AG08396 (cell line): ENCODE measurements around the gene SRCIN1.
"Not testable (repeated sequence)": the region's sequence is repeated elsewhere in the genome, so short reads cannot be mapped to it uniquely, and the experiment has no call there.

ENCODE experiments used
- DNase-seq: peaks from one replicate; pipeline ENCODE4 v3.0.0; 2012; ENCODE audit warnings: low spot score, mixed read lengths

SRCIN1 gene, protein sequence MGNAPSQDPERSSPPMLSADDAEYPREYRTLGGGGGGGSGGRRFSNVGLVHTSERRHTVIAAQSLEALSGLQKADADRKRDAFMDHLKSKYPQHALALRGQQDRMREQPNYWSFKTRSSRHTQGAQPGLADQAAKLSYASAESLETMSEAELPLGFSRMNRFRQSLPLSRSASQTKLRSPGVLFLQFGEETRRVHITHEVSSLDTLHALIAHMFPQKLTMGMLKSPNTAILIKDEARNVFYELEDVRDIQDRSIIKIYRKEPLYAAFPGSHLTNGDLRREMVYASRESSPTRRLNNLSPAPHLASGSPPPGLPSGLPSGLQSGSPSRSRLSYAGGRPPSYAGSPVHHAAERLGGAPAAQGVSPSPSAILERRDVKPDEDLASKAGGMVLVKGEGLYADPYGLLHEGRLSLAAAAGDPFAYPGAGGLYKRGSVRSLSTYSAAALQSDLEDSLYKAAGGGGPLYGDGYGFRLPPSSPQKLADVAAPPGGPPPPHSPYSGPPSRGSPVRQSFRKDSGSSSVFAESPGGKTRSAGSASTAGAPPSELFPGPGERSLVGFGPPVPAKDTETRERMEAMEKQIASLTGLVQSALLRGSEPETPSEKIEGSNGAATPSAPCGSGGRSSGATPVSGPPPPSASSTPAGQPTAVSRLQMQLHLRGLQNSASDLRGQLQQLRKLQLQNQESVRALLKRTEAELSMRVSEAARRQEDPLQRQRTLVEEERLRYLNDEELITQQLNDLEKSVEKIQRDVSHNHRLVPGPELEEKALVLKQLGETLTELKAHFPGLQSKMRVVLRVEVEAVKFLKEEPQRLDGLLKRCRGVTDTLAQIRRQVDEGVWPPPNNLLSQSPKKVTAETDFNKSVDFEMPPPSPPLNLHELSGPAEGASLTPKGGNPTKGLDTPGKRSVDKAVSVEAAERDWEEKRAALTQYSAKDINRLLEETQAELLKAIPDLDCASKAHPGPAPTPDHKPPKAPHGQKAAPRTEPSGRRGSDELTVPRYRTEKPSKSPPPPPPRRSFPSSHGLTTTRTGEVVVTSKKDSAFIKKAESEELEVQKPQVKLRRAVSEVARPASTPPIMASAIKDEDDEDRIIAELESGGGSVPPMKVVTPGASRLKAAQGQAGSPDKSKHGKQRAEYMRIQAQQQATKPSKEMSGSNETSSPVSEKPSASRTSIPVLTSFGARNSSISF

GRCh38 chr17:38605841-38606645, at the start of gene SRCIN1:
Gene SRCIN1, minus strand, starts transcription at chr17:38605952. Its CDS starts 247 bp downstream, at chr17:38605705.
- peak; percentile 64 for DNase-seq

DNA sequence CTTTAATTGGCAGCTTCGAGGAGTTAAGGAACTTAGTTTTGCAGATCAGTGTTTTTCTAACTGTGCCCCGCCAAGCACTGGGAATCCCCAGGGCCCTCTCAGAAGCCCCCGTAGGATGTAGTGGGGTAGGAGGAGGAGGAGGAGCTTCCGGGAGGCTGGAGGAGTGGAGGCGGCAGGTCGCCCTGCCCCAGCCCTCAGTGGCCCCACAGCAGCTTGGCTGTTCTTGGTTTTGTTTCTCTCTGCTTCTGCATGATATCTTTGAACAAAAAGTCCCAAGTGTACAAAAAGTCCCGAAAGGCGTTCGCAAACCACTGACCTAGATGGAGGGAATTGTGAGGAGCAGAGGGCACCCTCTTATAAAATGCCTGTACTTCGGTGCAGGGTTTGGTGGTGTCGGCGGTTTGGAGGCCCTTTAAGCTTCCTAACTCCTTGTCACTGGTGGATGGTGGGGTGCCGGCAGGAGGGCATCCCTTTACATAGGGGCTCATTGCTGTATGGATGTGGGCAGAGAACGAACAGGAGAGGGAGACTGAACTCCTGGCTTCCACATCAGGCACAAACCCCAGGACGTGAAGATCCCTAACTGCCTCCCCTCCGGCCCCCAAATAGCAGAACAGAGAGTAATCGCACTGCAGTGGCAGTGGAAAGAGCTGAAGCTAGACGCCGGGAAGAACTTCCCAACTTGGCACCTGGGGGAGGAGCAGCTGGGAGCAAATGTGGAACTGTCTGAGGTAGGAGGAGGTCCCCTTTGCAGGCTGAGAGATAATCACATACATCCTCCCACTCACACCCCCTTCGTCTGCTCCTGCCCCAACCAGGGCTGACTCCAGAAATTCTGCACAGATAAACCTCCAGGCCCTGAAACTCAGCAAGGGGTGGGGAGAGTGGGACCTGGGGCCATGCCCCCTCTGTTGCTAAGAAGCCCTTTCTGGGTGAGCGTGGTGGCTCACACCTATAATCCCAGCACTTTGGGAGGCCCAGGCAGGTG, 49.0 kb upstream of the SRCIN1 start:
- no peak for DNase-seq

DNA sequence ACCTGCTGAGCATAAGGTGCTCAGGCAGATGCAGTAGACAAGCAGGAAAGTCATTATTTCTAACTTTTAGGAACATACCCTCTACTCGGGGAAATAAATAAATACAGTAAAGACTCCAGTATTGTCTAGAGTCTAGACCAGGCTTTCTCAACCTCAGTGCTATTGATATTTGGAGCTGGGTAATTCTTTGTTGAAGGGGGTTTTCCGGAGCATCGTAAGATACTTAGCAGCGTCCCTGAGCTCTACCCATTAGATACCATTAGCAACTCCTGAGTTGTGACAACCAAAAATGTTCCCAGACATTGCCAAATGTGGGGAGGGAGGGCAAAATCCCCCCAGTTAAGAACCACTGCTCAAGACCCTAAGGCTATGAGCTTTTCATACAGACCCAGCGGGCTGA, 47.9 kb upstream of the SRCIN1 start:
- no peak for DNase-seq

DNA sequence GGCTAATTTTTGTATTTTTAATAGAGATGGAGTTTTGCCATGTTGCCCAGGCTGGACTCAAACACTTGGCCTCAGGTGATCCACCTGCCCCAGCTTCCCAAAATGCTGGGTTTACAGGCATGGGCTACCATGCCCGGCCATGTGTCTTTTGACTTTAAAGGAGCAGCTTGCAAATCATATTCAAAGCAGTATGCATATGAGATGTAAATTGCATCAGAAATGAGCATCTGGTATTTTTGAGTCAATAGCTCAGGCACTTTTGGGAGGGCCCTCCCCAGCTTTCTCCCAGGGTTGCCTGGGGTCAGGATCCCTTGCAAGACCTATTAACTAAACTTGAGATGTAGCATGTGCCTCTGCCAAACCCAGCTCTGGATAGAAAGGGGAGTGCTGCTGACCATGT, 47.5 kb upstream of the SRCIN1 start:
- no peak for DNase-seq

- DNase-seq, result not testable (repeated sequence)
These were observed 45.0 kb upstream of the SRCIN1 start for GRCh38 chr17:38650653-38651173.

DNA sequence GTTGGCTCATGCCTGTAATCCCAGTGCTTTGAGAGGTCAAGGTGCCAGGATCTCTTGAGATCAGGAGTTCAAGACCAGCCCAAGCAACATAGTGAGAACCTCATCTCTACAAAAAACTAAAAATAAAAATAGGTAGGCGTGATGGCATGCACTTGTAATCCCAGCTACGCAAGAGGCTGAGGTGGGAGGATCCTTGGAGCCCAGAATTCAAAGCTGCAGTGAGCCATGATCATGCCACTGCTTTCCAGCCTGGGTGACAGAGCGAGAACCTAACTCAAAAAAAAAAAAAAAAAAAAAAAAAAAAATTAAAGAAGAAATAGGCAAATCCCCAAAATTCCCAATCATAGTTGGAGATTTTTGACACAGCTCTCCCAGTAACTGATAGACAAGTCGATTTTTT, 32.2 kb upstream of the SRCIN1 start:
- no peak for DNase-seq

- no peak for DNase-seq
These were observed 30.3 kb upstream of the SRCIN1 start for GRCh38 chr17:38636054-38636453.

DNA sequence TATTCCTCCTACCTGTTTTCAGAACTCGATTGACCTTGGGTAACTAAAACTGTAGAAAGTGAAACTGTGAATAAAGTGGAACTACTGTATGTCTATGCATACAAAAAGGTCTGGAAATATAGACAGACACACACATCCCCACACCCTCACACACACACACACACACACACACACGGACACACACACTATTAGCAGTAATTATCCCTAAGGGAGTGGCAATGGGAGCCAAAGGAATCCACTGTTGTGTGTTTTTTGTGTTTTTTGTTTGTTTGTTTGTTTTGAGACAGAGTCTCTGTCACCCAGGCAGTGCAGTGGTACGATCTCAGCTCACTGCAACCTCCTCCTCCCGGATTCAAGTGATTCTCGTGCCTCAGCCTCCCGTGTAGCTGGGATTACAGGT, 26.6 kb upstream of the SRCIN1 start:
- no peak for DNase-seq

- no peak for DNase-seq
These were observed 22.7 kb upstream of the SRCIN1 start for GRCh38 chr17:38628441-38628840.

DNA sequence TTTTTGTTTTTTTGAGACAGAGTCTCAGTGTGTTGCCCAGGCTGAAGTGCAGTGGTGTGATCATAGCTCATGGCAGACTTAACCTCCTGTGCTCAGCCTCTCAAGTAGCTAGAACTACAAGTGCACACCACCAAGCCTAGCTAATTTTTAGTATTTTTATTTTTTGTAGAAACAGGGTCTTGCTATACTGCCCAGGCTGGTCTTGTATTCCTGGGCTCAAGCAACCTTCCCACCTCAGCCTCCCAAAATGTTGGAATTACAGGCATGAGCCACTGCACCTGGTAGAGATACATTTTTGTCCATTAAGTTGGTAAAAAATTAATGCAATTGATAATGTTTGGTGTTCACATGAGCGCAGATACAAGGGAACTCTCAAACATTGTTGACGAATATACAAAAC, 22.2 kb upstream of the SRCIN1 start:
- no peak for DNase-seq

DNA sequence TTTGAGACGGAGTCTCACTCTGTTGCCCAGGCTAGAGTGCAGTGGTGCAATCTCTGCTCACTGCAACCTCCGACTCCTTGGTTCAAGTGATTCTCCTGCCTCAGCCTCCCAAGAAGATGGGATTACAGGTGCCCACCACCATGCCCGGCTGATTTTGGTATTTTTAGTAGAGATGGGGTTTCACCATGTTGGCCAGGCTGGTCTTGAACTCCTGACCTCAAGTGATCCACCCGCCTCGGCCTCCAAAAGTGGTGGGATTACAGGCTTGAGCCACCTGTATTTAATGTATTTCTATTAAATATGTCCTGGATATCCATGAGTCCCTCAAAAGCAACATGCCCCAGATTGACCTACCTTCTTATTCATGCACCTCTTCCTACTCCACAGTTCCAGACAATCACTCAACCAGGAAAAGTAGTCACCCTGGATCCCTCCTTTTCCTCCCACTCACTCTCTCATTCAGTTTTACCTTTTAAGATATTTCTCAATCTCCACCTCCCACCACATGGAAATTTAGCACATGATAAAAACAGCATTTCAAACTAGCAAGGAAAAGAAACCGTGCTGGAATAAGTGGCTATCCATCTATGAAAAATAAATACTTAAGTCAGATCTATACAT, 21.0 kb upstream of the SRCIN1 start:
- DNase-seq, result not testable (repeated sequence)

- no peak for DNase-seq
These were observed 19.7 kb upstream of the SRCIN1 start for GRCh38 chr17:38625482-38625881.

DNA sequence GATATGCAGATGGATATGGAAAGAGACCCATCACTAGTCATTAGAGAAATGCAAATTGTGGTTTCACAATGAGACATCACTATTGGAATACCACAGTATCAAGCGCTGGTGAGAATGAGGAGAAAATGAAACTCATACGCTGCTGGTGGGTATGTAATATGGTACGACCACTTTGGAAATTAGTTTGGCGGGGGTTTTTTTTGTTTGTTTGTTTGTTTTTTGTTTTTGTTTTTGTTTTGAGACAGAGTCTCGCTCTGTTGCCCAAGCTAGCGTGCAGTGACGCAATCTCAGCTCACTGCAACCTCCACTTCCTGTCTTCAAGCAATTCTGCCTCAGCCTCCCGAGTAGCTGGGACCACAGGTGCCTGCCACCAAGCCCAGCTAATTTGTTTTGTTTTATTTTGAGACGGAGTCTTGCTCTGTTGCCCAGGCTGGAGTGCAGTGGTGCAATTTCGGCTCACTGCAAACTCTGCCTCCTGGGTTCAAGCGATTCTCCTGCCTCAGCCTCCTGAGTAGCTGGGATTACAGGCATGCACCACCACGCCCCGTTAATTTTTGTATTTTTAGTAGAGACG, 19.1 kb upstream of the SRCIN1 start:
- not testable (repeated sequence) for DNase-seq

- peak; percentile 5 for DNase-seq
These were observed 15.8 kb upstream of the SRCIN1 start for GRCh38 chr17:38621538-38621937.

GRCh38 chr17:38620551-38621277, 15.0 kb upstream of the SRCIN1 start:
- peak; percentile 3 for DNase-seq

- no peak for DNase-seq
These were observed 14.3 kb upstream of the SRCIN1 start for GRCh38 chr17:38619937-38620550.

DNA sequence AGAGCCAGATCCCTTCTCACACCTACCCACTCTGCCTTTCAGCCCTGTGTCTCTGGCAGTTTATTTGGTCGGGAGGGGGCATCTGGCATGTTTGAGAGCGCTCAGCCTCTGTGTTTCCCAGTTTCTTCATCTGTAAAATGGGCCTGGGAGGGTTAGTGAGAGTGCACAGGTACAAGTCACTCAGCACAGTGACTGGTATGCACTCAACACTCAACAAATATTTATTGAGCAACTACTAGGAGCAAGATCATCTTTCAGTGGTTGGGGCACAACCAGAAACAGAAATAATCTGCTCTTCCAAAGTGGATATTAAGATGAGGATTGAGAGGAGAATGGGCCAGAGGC, 13.7 kb upstream of the SRCIN1 start:
- no peak for DNase-seq
